OCI-LY7 (cell line): ENCODE data around the gene ERGIC2. TPM values are rescaled to one million over a fixed set of nuclear protein-coding genes. Genes with fewer than 3 reads are reported as not detected.

Source experiments
- BruUV-seq: library from RNA; stranded (reverse); fragments of 400-500 nt; replicated peaks from 2 replicates; lab custom pipeline; 2021; lab: Mats Ljungman, UMichigan
- CTCF ChIA-PET: fragments of 300-600 bp; sonication (Branson Sonifier 250); formaldehyde crosslinking; loops from one replicate; lab custom pipeline; 2022; ENCODE audit warnings: antibody characterized with exemption; ENCODE audit not compliant: unreplicated experiment; lab: Charles Lee
- POLR2A ChIA-PET: fragments of 300-600 bp; sonication (Branson Sonifier 250); formaldehyde crosslinking; loops from one replicate; lab custom pipeline; 2022; ENCODE audit warnings: antibody characterized with exemption; lab: Charles Lee
- DNase-seq: peaks from one replicate; pipeline ENCODE4 v3.0.0-alpha.2; 2015; ENCODE audit warnings: low spot score
- H2AFZ ChIP-seq: fragments of 200-600 bp; sonication (generic), shearing (Covaris generic); 2 replicates; pipeline ENCODE4 v1.6.1; 2014; ENCODE audit warnings: mild to moderate bottlenecking, antibody characterized with exemption, low read length, moderate library complexity
- H3K27ac ChIP-seq: fragments of 200-600 bp; sonication (generic); 2 replicates; pipeline ENCODE4 v1.5.1; 2014; ENCODE audit warnings: mixed run types, low read depth, mild to moderate bottlenecking, moderate library complexity, low read length, inconsistent platforms; ENCODE audit not compliant: poor library complexity, severe bottlenecking
- H3K36me3 ChIP-seq: fragments of 200-600 bp; sonication (generic); 2 replicates; pipeline ENCODE4 v1.6.1; 2014; ENCODE audit warnings: mild to moderate bottlenecking, antibody characterized with exemption, low read length, moderate library complexity, mixed read lengths; ENCODE audit not compliant: insufficient read depth
- H3K4me1 ChIP-seq: fragments of 200-600 bp; sonication (generic); 2 replicates; pipeline ENCODE4 v1.5.1; 2014; ENCODE audit warnings: mild to moderate bottlenecking, low read length; ENCODE audit not compliant: insufficient read depth, poor library complexity, severe bottlenecking
- H3K4me2 ChIP-seq: fragments of 200-600 bp; sonication (generic); 2 replicates; pipeline ENCODE4 v1.6.1; 2014; ENCODE audit warnings: mild to moderate bottlenecking, low read length
- H3K4me3 ChIP-seq: fragments of 200-600 bp; sonication (generic); 2 replicates; pipeline ENCODE4 v1.5.1; 2014; ENCODE audit warnings: mild to moderate bottlenecking, low read depth, low read length; ENCODE audit not compliant: poor library complexity, severe bottlenecking
- H3K79me2 ChIP-seq: fragments of 200-600 bp; sonication (generic); 2 replicates; pipeline ENCODE4 v1.6.1; 2016; ENCODE audit warnings: low read depth, mild to moderate bottlenecking, low read length, moderate library complexity, mixed read lengths; ENCODE audit not compliant: insufficient read depth
- H3K9me2 ChIP-seq: fragments of 200-600 bp; sonication (generic); 2 replicates; pipeline ENCODE4 v1.6.1; 2016; ENCODE audit warnings: mild to moderate bottlenecking, low read length, mixed read lengths; ENCODE audit not compliant: insufficient read depth
- H3K9me3 ChIP-seq: fragments of 200-600 bp; sonication (generic); 2 replicates; pipeline ENCODE4 v1.6.1; 2014; ENCODE audit warnings: mild to moderate bottlenecking, mixed run types, low read length, mixed read lengths
- H4K20me1 ChIP-seq: fragments of 200-600 bp; sonication (generic); 2 replicates; pipeline ENCODE4 v1.6.1; 2014; ENCODE audit warnings: mild to moderate bottlenecking, antibody characterized with exemption, low read length, moderate library complexity, mixed read lengths; ENCODE audit not compliant: insufficient read depth
- CTCF ChIP-seq: fragments of 200-600 bp; sonication (generic); conservative IDR thresholded peaks from 2 replicates; pipeline ENCODE4 v1.5.1; 2014; ENCODE audit warnings: mild to moderate bottlenecking, antibody characterized with exemption, low read length, moderate library complexity, mixed read lengths
- EZH2phosphoT487 ChIP-seq: fragments of 200-600 bp; sonication (generic); IDR thresholded peaks from 2 replicates; pipeline ENCODE4 v1.6.1; 2018; ENCODE audit warnings: low read depth, borderline replicate concordance, mild to moderate bottlenecking, mixed run types, antibody characterized with exemption, low read length, moderate library complexity, mixed read lengths
- intact Hi-C: fragments of 100-400 bp; cut with micrococcal nuclease; formaldehyde crosslinking; loops from one replicate; pipeline ENCODE4 v1.10.0; 2022; ENCODE audit not compliant: unreplicated experiment
- total RNA-seq, 2 experiments: library from RNA; depleted of rRNA in 1 of 2; stranded (reverse); fragments of >200 nt in 1 of 2; shearing (Covaris generic) in 1 of 2; gene quantifications; 2 replicates each; pipeline ENCODE4 v1.2.3, GENCODE V29; 2014 to 2022

The ERGIC2 gene
- total RNA-seq, 2 experiments from 2014 or later: 34.5 to 61.7 TPM

- H3K4me3 ChIP-seq: no peak overlapping the region
- no peaks in the 10 kb centered on the region for H3K9me2 ChIP-seq
- H3K4me1 ChIP-seq: no peaks in the 10 kb centered on the region
- intact Hi-C loops: no loop called here
- H4K20me1 ChIP-seq: no peaks in the 10 kb centered on the region
- no peaks in the 10 kb centered on the region for H3K36me3 ChIP-seq
- ChIA-PET POLR2A (no interaction called here), CTCF (no interaction called here)
- no peaks in the 10 kb centered on the region for H3K79me2 ChIP-seq
- H2AFZ ChIP-seq: no peak overlapping the region
- DNase-seq: no peak
- H3K27ac ChIP-seq: no peak overlapping the region
- BruUV-seq: no TSS peak
- TF ChIP-seq CTCF (no peak), EZH2phosphoT487 (no peak)
- no peaks in the 10 kb centered on the region for H3K9me3 ChIP-seq
- H3K4me2 ChIP-seq: no peak overlapping the region
Measured at GRCh38 chr12:29288031-29288430, 92.9 kb downstream of the ERGIC2 start.

- POLR2A ChIA-PET: no interaction called here
- no peak overlapping the region for H3K4me3 ChIP-seq
- no peaks in the 10 kb centered on the region for H4K20me1 ChIP-seq
- no peaks in the 10 kb centered on the region for H3K9me2 ChIP-seq
- intact Hi-C loops: no loop called here
- no peak overlapping the region for H3K27ac ChIP-seq
- no peak for DNase-seq
- H3K79me2 ChIP-seq: no peaks in the 10 kb centered on the region
- no peaks in the 10 kb centered on the region for H3K4me1 ChIP-seq
- no peak overlapping the region for H2AFZ ChIP-seq
- no TSS peak for BruUV-seq
- CTCF ChIA-PET: no interaction called here
- H3K9me3 ChIP-seq: no peaks in the 10 kb centered on the region
- H3K36me3 ChIP-seq: no peaks in the 10 kb centered on the region
- no peak for TF ChIP-seq EZH2phosphoT487
- no peak for TF ChIP-seq CTCF
- H3K4me2 ChIP-seq: no peak overlapping the region
Measured at GRCh38 chr12:29287622-29288021, 93.3 kb downstream of the ERGIC2 start.

Other genes with a start within 250 kb of the ERGIC2 start
- 0.73 TPM in 1 of 2 replicates, not detected in the other for gene FAR2, start 231.9 kb downstream of the ERGIC2 start, total RNA-seq (2014; rRNA removed; shearing (Covaris generic))
- gene FAR2, start 231.9 kb downstream of the ERGIC2 start, total RNA-seq (2022): not detected in 2 replicates
- gene OVCH1, start 116.5 kb upstream of the ERGIC2 start, total RNA-seq (2014; rRNA removed; shearing (Covaris generic)): not detected in 2 replicates
- not detected in 2 replicates for gene OVCH1, start 116.5 kb upstream of the ERGIC2 start, total RNA-seq (2022)